ENCODE data around the gene LRATD1. TPM values are rescaled to one million over a fixed set of nuclear protein-coding genes. Genes with fewer than 3 reads are reported as not detected.

Gene LRATD1
- total RNA-seq, 2 experiments from 2014 or later = not detected

DNA sequence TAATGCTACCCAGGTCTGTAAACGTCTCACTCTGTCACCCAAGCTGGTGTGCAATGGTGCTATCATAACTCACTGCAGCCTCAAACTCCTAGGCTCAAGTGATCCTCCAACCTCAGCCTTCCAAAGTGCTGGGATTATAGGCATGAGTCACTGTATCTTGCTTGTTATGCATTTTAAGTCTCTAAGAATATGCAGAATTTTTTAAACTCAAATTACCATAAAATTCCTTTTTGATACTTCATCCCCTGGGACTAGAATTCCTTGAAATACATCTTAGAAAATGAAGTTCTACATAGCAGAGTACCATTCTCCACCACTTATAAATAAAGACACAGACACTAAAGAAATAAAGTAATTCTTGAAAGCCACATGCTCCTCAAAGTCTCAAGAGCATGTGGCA, 30.2 kb upstream of the LRATD1 start:
- ChIA-PET CTCF (no interaction called here), POLR2A (no interaction called here)
- intact Hi-C loops (cut with micrococcal nuclease) = no loop called here
- Mint-ChIP-seq H3K27ac (no peak overlapping the region), H3K27me3 (no peaks in the 10 kb centered on the region), H3K36me3 (ENCODE audit: low read depth) (no peaks in the 10 kb centered on the region), H3K4me1 (ENCODE audit: low read depth) (no peaks in the 10 kb centered on the region), H3K9me3 (no peaks in the 10 kb centered on the region), H3K4me3 (no peak overlapping the region)
- DNase-seq = no peak
- no peak for ATAC-seq
- TF ChIP-seq, protein P1, sequence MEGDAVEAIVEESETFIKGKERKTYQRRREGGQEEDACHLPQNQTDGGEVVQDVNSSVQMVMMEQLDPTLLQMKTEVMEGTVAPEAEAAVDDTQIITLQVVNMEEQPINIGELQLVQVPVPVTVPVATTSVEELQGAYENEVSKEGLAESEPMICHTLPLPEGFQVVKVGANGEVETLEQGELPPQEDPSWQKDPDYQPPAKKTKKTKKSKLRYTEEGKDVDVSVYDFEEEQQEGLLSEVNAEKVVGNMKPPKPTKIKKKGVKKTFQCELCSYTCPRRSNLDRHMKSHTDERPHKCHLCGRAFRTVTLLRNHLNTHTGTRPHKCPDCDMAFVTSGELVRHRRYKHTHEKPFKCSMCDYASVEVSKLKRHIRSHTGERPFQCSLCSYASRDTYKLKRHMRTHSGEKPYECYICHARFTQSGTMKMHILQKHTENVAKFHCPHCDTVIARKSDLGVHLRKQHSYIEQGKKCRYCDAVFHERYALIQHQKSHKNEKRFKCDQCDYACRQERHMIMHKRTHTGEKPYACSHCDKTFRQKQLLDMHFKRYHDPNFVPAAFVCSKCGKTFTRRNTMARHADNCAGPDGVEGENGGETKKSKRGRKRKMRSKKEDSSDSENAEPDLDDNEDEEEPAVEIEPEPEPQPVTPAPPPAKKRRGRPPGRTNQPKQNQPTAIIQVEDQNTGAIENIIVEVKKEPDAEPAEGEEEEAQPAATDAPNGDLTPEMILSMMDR (IDR thresholded peaks at IDR 0.05) = no peak

DNA sequence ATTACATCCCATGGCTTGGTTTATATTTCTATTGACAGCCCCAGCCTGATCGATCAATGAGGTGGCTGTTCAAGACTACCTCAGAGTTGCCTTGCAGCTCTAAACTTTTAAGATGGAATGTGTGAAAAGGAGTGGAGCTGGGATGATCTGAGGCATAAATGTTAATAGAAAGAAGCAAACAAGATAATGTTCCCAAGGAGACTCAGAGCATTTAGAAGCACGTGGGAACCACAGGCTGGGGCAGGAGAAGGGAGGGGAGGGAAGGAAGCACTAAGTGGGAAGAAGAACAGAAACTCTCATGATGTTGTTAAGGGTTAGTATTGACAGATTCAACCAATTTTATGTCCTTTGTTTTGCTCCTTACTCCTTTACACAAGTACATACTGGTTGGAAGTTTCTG, 28.8 kb upstream of the LRATD1 start:
- H3K27ac Mint-ChIP-seq = no peak overlapping the region

DNA sequence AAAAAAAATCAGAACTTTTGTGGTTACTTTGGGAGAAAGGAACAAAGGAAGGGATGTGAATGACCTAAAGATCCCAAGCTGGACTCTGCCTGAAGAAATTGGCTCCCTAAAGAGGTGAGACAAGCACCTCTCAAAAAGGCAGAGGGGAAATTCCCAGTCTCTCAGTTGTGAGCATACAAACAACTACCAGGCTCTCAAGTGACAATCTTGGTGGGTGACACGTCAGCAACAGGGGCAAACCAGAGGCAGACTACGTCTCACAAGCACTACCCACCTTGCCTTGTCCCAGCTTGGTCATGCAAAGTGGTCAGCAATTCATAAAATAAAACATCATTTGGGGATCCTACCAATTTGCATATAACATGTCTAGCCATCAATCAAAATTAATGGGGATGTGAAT, 24.3 kb upstream of the LRATD1 start:
- intact Hi-C loops (cut with micrococcal nuclease) = no loop called here
- Mint-ChIP-seq H3K4me3 (no peak overlapping the region), H3K36me3 (ENCODE audit: low read depth) (no peaks in the 10 kb centered on the region), H3K27me3 (no peaks in the 10 kb centered on the region), H3K9me3 (no peaks in the 10 kb centered on the region), H3K4me1 (ENCODE audit: low read depth) (no peaks in the 10 kb centered on the region), H3K27ac (no peak overlapping the region)
- DNase-seq (no peak), ATAC-seq (no peak)
- POLR2A ChIA-PET = no interaction called here
- TF ChIP-seq, protein P1 (IDR thresholded peaks at IDR 0.05) = no peak
- CTCF ChIA-PET = no interaction called here

More for the DNA sequence above, 28.8 kb upstream of the LRATD1 start:
- TF ChIP-seq, protein P1 (IDR thresholded peaks at IDR 0.05) = no peak
- Mint-ChIP-seq H3K4me1 (ENCODE audit: low read depth) (no peaks in the 10 kb centered on the region), H3K9me3 (no peaks in the 10 kb centered on the region), H3K36me3 (ENCODE audit: low read depth) (no peaks in the 10 kb centered on the region), H3K4me3 (no peak overlapping the region), H3K27me3 (no peaks in the 10 kb centered on the region)
- ChIA-PET POLR2A (no interaction called here), CTCF (no interaction called here)
- DNase-seq (no peak), ATAC-seq (no peak)
- intact Hi-C loops (cut with micrococcal nuclease) = no loop called here

DNA sequence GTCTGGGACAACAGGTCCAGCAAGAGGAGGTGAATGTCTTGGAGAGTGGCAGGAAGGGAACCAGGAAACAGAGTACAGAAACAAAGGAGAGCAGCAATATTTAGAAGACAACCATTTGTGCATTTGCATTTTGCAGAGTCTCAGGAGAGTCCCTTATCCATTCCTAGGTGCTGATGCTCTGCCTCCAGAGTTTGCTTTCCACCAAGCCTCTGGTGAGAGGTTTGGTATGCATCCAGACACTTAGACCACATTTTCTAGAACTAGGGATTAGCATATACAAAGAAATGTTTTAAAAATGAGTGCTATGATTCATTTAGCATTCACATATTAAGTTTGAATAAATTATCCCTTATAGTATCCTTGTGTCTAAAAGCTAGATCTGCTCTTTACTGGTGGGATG, 18.5 kb upstream of the LRATD1 start:
- H3K27me3 Mint-ChIP-seq = peaks cover 7% of the 10 kb centered on the region
- no peak overlapping the region for H3K4me3 Mint-ChIP-seq
- TF ChIP-seq, protein P1 (IDR thresholded peaks at IDR 0.05) = no peak
- intact Hi-C loops (cut with micrococcal nuclease) = no loop called here
- ChIA-PET CTCF (no interaction called here), POLR2A (interaction anchor here (0.7 kb wide), 1 partner anchor 38 kb away, joined by 3 read pairs; no protein-coding TSS in a partner anchor)
- DNase-seq (no peak), ATAC-seq (no peak)
- no peaks in the 10 kb centered on the region for H3K4me1 Mint-ChIP-seq (ENCODE audit: low read depth)
- no peaks in the 10 kb centered on the region for H3K36me3 Mint-ChIP-seq (ENCODE audit: low read depth)
- peaks cover 1% of the 10 kb centered on the region for H3K9me3 Mint-ChIP-seq
- no peak overlapping the region for H3K27ac Mint-ChIP-seq

DNA sequence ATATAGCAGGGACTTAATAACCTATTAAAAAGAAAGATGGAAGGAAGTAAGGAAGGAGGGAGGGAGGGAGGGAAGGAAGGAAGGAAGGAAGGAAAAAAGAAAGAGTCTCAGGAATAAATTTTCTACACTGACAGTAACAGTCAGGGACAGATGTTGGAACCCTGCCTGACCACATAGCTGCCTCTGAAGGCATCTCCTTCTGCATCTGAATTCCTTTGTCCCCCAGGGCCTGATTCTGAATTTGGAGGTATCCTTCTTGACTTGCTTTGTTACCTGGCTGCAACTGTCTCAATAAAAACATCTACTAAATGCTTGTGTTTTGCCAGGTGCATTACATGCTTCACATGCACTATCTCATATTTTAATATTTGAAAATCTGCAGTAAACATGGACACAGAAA, 17.4 kb upstream of the LRATD1 start:
- no peak for DNase-seq
- CTCF ChIA-PET = interaction anchor here (1.0 kb wide), 1 partner anchor 21 kb away, joined by 3 read pairs; no protein-coding TSS in a partner anchor

More for the DNA sequence above, 17.4 kb upstream of the LRATD1 start:
- Mint-ChIP-seq H3K36me3 (ENCODE audit: low read depth) (no peaks in the 10 kb centered on the region), H3K4me3 (no peak overlapping the region), H3K9me3 (peaks cover 1% of the 10 kb centered on the region), H3K4me1 (ENCODE audit: low read depth) (no peaks in the 10 kb centered on the region), H3K27ac (no peak overlapping the region), H3K27me3 (peaks cover 7% of the 10 kb centered on the region)
- TF ChIP-seq, protein P1 (IDR thresholded peaks at IDR 0.05) = no peak
- intact Hi-C loops (cut with micrococcal nuclease) = no loop called here
- POLR2A ChIA-PET = no interaction called here
- no peak for ATAC-seq

Data from activated CD8-positive, alpha-beta T cell treated with anti-CD3 and anti-CD28 coated beads for 36 hours (primary cell).